Osteocyte (in vitro differentiated cells): Measurements from ENCODE around the gene APOL4. TPM values are rescaled to one million over a fixed set of nuclear protein-coding genes. Genes with fewer than 3 reads are reported as not detected.

ENCODE experiments used
- DNase-seq: peaks from one replicate; pipeline ENCODE4 v3.0.0; 2021; ENCODE audit warnings: mixed read lengths; ENCODE audit not compliant: unreplicated experiment; ENCODE audit errors: extremely low spot score
- H3K27ac Mint-ChIP-seq: one replicate; pipeline ENCODE4 v1.8.0; 2021; ENCODE audit warnings: mild to moderate bottlenecking, mixed read lengths; ENCODE audit not compliant: unreplicated experiment
- H3K27me3 Mint-ChIP-seq: one replicate; pipeline ENCODE4 v1.8.0; 2021; ENCODE audit warnings: mixed read lengths; ENCODE audit not compliant: unreplicated experiment
- H3K36me3 Mint-ChIP-seq: one replicate; pipeline ENCODE4 v1.8.0; 2021; ENCODE audit warnings: mixed read lengths; ENCODE audit not compliant: unreplicated experiment
- H3K4me1 Mint-ChIP-seq: one replicate; pipeline ENCODE4 v1.8.0; 2021; ENCODE audit warnings: mixed read lengths; ENCODE audit not compliant: unreplicated experiment
- H3K4me3 Mint-ChIP-seq: one replicate; pipeline ENCODE4 v1.8.0; 2021; ENCODE audit warnings: mild to moderate bottlenecking, moderate library complexity, mixed read lengths; ENCODE audit not compliant: unreplicated experiment
- H3K9me3 Mint-ChIP-seq: one replicate; pipeline ENCODE4 v1.8.0; 2021; ENCODE audit warnings: mixed read lengths; ENCODE audit not compliant: unreplicated experiment
- total RNA-seq: library from RNA; stranded (reverse); gene quantifications from 2 replicates; pipeline ENCODE4 v1.2.1, GENCODE V29; 2021
- TF ChIP-seq, protein P1 (sequence below): fragments of 200-600 bp; sonication (generic); IDR thresholded peaks from 2 replicates; pipeline ENCODE4 v1.5.0; 2021; ENCODE audit warnings: antibody characterized with exemption, mild to moderate bottlenecking, moderate library complexity

The APOL4 gene
- total RNA-seq, 1 donor from 2014 or later, result not detected

DNA sequence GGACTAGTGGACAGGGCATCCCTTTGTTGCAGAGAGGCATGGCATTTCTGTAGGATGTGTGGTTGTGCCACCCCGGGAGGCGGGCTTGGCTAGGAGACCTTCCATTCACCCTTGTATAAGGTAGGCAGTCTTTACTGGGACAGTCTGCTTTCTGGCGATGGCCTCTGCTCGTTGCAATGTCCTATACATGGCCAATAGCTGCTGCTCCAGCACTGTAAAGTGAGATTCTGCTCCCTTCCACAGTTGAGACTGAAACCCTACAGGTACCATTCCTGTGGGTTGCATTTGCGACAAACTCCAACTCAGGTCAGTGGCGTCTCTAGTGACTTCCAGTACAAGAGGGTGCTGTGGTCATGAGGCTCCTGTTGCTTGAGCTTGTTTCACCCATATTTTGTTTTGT lies 20.7 kb downstream of the APOL4 start:
- H3K27ac Mint-ChIP-seq, result no peak overlapping the region
- H3K4me1 Mint-ChIP-seq, result no peaks in the 10 kb centered on the region
- no peak for DNase-seq
- H3K4me3 Mint-ChIP-seq, result no peak overlapping the region
- no peaks in the 10 kb centered on the region for H3K36me3 Mint-ChIP-seq
- no peaks in the 10 kb centered on the region for H3K9me3 Mint-ChIP-seq
- TF ChIP-seq, protein P1, sequence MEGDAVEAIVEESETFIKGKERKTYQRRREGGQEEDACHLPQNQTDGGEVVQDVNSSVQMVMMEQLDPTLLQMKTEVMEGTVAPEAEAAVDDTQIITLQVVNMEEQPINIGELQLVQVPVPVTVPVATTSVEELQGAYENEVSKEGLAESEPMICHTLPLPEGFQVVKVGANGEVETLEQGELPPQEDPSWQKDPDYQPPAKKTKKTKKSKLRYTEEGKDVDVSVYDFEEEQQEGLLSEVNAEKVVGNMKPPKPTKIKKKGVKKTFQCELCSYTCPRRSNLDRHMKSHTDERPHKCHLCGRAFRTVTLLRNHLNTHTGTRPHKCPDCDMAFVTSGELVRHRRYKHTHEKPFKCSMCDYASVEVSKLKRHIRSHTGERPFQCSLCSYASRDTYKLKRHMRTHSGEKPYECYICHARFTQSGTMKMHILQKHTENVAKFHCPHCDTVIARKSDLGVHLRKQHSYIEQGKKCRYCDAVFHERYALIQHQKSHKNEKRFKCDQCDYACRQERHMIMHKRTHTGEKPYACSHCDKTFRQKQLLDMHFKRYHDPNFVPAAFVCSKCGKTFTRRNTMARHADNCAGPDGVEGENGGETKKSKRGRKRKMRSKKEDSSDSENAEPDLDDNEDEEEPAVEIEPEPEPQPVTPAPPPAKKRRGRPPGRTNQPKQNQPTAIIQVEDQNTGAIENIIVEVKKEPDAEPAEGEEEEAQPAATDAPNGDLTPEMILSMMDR, result no peak
- H3K27me3 Mint-ChIP-seq, result peaks cover 19% of the 10 kb centered on the region

DNA sequence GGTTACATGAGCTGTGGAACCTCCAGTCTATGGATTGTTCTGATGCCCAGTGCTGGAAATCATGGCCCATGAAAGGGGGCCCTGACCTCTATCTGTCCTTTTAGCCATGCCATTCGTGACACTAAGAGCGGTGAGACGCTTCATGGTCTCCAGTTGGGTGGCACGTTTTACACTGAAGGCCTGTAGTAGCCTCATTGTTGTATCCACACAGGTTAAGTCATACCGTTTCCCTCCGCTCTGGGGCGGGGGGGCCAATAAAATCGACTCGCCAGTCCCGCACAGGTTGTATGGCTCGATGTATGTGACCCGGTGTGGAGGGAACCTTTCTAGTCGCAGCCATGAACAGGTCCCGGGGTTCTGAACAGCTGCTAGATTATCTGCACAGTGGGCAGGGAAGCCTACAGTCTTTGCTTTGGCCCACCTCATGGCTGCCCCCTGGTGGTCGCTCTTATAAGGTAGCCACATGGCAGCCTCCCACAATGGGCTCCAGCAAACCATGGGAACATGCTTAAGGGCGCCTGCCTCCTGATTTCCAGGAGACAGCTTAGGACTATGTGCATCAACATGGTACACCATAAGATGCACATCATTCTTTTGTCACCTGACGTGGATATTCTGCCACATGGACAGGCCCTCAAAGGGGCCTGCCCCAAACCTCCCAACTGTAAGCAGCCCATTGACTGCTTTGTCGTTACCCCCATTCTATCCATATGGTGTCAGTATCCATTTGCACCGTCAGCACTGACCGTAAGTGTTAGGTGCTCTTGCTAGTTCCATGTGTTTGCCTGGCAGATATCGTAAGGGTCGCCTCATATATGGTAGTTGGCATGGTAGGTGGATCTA lies 21.4 kb downstream of the APOL4 start:
- TF ChIP-seq, protein P1, result peak; percentile 87
- Mint-ChIP-seq H3K4me3 (no peak overlapping the region), H3K9me3 (no peaks in the 10 kb centered on the region), H3K27ac (no peak overlapping the region), H3K27me3 (peaks cover 16% of the 10 kb centered on the region), H3K36me3 (no peaks in the 10 kb centered on the region), H3K4me1 (no peaks in the 10 kb centered on the region)
- peak; percentile 93 for DNase-seq

DNA sequence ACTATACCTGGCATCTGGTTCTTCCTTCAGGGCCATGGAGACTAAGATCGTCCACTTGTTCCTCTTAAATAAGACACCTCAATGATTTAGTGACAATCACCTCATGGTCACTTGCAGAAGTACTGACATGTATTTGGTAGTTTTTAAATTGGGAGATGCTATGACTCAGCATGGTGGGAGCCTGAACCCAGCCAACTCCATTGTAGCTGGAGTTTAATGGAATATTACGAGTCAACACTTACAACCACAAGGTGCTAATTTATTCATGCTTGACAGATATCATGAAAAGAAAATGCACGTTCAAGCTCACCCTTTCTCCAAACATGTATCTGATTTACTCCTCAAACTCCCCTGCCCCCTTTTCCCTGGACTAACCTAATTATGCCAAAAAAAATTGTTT lies 24.4 kb downstream of the APOL4 start:
- Mint-ChIP-seq H3K4me1 (no peaks in the 10 kb centered on the region), H3K36me3 (no peaks in the 10 kb centered on the region), H3K4me3 (no peak overlapping the region), H3K27me3 (peaks cover 15% of the 10 kb centered on the region), H3K27ac (no peak overlapping the region), H3K9me3 (no peaks in the 10 kb centered on the region)
- DNase-seq, result no peak
- TF ChIP-seq, protein P1, result no peak

DNA sequence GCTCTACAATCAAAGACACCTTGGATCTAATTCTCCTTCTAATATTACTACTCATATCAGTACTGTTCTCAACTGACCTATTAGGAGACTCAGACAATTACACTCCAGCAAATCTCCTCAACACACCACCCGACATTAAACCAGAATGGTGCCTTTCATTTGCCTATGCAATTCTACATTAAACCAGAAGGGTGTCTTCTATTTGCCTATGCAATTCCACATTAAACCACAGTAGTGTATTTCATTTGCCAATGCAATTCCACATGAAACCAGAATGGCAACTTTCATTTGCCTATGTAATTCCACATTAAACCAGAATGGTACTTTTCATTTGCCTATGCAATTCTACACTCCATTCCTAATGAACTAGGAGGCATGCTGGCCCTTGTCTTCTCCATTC lies 25.7 kb downstream of the APOL4 start:
- no peak overlapping the region for H3K4me3 Mint-ChIP-seq

DNA sequence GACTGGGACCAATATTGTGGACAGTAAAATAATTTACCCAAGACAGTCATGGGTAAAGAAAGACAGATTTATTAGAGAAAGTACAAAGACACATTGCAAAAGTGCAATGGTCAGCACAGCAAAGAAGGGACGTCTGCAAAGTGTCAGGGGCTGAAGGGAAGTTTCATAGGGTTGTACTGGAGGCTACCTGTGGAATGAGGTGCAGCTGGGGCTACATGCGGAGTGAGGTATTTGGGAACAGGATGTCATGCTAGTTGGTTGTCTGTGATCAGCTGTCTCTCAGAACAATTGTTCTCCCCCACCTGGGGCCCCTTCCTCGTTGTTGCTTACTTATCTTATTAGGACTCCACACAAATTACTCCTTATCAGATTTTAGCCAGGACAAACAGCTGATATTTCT lies 29.7 kb downstream of the APOL4 start:
- no peak overlapping the region for H3K4me3 Mint-ChIP-seq
- H3K36me3 Mint-ChIP-seq, result peaks cover 2% of the 10 kb centered on the region
- H3K27ac Mint-ChIP-seq, result no peak overlapping the region
- TF ChIP-seq, protein P1, result no peak
- DNase-seq, result no peak
- H3K4me1 Mint-ChIP-seq, result no peaks in the 10 kb centered on the region
- peaks cover 40% of the 10 kb centered on the region for H3K27me3 Mint-ChIP-seq
- no peaks in the 10 kb centered on the region for H3K9me3 Mint-ChIP-seq

More for the DNA sequence above, 25.7 kb downstream of the APOL4 start:
- Mint-ChIP-seq H3K27me3 (peaks cover 12% of the 10 kb centered on the region), H3K36me3 (no peaks in the 10 kb centered on the region), H3K4me1 (no peaks in the 10 kb centered on the region), H3K27ac (no peak overlapping the region), H3K9me3 (no peaks in the 10 kb centered on the region)
- no peak for DNase-seq
- TF ChIP-seq, protein P1, result peak; percentile 6
